ENCODE results near the gene AHDC1.

Gene AHDC1

DNA sequence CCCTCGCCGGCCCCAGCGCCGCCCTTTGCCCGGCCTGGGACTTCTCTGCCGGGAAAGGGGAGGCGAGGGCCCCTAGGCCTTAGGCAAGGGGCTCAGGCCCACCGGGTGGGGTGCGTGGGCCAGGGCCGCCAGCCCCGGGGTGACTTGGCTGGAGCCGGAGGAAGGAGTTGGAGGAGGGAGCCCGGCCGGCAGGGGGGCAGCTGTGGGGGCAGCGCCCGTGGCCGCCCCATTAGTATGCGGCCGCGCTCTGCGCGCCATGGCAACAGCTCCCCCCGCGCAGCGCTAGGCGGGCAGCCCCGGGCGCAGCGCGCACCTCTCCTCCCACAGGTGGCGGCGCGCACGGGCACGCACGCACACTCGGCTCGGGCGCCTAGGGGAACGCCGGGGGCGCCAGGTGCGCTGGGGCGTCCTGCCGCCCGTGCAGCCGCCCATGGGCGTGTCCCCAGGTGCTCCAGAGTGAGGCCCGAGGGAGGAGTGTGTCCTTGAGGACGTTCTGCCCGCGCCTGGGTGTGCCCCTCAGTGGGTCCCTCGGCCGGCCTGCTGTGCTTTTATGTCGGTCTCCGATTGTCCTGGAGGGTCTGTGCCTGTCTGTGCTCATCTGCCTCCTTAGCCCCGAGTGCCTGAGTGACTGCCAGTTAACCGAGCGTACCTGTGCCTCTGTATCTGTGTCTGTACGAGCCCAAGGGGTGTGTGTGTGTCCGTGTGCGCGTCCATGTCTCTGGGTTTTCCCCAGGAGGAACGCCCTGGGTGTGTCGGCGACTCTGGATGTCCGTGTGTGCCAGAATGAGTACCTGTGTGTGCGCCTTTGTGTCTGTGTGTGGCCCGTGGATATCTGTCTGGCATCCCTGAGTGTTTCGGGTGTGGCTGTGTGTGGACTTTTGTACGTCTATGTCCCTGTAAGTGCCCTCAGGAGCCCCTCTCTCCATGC, 75.8 kb downstream of the AHDC1 start:
- DNase-seq = peak in 4 of 5 experiments; percentile 22 to 58 (median 28)

DNA sequence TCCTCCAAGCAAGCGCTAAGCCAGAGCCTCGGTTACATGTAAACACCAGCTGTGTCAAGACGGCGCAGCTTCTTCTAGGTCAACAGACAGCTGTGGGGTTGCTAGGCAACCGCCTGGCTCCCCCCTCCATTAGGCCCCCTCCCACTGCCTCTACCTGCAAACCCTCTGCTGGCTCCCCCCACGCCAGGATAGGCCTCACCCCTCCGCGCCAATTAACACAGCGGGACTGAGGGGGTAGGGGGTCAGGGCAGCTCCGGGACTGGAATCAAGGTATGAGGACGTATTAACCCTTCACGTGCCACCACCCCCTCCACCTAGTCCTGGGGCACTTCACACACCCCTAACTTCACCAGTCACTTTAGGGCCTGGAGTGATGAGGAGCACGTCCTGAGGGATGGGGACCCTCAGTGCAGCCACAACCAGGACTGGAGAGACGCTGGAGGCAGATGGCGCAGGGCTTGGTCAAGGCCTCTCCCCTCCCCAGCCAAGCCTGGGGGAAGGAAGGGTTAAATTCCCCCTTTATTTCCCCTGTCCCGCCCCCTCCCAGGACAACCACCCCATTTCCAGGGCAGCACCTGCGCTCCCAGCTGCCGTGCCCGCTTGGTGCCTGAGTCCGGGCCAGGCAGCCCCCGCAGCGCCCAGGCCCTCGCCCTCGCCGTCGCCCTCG, 76.6 kb downstream of the AHDC1 start:
- DNase-seq = peak in 2 of 5 experiments; percentile 19 to 57

DNA sequence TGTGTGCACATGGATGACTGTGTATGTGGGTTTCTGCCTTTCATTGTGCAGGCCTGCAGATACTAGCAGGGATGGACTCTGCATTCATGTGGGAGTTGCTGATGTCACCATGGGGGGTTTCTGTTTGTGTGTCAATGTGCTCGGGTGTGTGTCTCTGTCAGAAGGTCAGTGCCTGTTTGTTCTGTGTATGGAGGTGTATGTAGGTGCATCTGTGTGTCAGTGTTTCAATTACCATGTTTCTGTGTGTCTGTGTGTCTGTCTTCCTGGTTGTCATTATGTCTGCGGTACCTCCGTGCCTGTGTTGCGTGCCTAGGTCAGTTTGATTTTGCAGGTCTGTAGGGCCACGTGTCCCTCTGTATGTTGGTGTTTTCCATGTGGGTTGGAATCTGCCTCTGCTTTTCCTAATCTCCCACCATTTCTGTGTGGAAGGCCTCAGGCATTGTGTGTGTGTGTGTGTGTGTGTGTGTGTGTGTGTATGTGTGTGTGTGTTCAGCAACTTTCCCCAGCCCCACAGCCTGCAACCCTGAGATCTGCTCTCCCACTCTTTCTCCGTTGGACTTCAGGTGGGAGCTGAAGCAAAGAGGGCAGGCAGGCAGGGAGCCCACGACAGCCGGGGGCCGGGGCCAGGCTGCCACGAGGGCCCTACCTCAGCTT, 77.2 kb downstream of the AHDC1 start:
- DNase-seq = peak in 1 of 5 experiments; percentile 22

DNA sequence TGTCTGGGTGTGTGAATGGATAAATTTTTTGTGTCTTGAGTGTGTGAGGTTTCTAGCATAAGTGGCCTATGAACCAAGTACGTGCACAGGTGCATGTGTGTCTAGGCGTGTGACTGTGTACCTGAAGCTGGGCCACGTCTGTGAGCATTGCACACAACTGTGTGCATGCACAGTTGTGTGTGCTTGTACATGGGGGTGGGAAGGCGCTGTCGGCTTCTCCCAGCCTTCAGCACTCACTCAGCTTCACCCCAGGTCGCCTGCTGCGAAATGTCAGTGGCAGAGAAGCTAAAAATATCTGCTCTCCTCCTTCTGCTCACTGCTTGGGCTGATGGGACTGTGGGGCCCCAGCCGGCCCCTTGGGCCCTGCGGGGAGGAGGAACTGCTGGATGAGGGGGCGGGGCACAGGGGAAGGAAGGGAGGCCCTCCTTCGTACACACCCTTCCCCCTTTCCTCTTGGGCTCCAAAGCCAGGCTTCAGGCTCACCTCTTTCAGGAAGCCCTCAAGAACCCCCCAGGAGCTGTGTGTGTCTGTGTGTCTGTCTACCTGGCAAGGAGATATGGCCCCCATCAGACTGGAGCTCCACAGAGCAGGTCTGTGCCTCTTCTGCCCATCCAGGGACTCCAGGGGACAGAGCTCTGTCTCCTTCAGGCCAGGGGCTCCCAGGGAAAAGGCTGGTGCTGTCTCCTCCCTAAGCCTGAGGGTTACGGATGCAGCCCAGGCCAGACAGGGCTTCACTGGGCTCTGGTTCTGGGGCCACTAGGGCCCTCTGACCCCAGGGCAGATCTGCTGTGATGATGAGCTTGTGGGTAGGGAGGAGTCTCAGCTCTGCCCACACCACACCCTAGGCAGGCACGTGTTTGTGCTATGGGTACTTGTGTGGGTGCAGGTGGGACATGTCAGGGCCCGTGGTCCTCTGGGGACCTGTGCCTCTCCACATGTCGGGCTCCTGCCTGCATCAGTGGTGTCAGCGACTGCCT, 78.4 kb downstream of the AHDC1 start:
- DNase-seq = peak in 3 of 5 experiments; percentile 30 to 81 (median 41)

DNA sequence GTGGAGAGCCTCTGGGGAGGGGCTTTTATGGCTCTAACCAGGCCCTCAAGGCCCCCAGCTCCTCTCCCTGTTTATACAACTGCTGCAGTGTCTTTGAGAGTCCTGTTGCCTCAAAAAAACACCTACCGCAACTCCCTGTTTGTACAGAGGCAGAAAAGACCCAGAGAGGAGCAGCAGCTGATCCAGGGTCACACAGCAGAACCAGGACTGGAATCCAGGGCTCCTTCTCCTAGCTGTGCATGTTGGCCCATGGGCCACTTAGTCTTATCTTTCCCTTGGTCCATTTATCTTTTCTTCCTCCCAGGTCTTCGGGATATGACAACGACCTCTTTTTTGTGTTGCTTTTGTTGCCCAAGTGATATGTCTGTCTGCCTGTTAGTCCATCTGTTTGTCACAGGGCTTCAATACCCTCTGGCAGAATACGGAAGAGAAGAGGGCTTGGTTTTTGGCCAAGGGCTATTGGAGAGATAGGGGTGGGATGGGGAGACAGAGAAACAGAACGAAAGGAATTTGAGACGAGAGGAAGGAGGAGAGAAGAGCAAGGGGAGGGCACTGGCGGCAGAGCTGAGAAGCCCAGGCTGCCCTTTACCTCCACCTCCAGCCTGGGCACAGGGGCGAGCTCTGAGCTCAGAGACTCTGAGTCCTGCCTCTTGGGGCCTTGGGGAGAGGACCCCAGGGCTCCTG, 80.5 kb downstream of the AHDC1 start:
- DNase-seq = peak in 1 of 5 experiments; percentile 25

DNA sequence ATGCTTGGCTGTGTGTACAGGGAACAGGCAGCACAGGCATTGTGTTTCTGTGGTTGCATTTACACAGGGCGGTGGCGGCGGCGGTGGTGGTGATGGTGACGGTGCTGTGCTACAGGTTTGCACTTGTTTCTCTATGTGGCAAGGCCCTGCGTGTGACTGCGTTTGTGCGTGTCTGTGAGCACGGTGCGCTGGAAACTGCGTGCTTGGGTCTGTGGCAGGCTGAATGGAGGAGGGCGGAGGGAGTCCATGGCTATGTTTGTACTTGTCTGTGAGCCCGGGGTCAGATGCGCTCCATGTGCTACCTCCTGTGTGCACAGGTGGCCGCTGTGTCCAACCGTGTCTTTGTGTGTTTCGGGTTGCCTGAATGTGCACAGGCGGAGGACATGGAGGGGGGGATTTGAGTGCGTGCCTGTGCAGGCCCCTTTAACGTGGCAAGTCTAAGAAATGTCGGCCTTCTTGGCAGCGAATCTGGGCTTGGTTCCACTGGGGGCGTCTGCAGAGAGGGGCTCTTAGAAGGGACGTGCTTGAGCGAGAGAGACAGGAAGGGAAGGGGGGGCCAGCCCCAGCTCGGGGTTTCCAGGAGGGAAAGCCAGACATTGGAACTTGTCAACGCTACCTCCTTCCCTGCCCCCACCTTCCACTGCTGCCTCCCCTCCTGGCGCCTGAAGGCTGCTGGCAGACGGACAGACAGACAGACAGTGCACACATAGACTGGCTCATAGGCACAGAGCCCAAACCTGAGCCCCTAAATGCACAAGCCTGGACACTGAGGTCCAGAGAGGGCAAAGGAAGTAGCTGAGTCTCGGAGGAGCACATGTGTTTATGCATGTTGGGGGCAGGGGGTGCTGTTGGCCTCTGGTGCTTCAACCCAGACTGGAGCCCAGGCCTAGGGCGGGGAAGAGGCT, 81.3 kb downstream of the AHDC1 start:
- DNase-seq = peak in 4 of 5 experiments; percentile 47 to 93 (median 65)

DNA sequence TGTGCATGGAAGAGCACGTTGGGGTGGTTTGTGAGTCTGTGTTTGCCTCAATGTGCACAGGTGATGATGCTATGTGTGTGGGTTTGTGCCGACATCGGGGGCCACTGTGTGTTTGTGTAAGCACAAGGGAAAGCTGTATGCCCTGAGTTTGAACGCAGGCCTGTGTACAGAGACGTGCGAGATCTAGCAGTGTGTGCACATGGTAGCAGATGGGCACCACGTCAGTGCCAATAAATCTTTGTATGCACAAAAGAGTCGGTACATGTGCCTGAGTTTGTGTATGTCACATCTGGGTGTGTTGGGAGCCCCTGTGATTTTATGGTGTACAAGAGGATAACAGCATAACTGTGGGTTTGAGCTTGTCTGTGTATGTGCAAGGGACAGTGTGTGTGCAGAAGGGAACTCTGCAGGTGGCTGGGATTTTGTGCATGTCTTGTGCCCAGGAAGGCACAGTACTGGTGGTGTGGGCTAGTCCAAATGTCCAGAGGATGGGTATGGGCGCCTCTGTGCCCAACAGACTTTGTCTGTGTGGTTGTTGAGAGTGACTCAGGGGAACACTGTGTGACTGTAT, 82.0 kb downstream of the AHDC1 start:
- peak in 1 of 5 experiments; percentile 74 for DNase-seq

DNA sequence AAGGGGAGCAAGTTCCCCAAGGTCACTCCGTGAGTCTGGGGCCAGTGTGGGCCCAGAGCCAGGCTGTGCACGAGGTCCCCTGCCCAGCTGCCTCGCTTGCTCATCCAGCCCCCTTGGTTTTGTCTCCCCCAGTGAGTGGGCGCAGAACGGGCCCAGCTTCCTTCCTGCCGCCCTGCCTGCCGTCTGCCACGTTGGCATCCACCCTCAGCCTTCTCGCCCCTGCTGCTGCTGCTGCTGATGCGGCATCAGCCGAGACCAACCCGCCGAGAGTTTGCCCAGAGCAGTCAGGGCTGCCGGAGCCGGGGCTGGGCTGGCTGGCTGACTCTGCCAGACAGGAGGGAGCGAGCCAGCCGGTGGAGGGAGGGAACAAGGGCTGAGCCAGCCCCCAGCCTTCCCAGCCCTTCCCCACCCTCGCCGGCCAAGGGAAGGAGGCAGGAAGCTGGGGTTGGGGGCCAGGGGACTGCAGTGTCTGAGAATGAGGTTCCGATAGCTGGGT, 82.6 kb downstream of the AHDC1 start:
- peak in 4 of 5 experiments; percentile 27 to 78 (median 49) for DNase-seq

DNA sequence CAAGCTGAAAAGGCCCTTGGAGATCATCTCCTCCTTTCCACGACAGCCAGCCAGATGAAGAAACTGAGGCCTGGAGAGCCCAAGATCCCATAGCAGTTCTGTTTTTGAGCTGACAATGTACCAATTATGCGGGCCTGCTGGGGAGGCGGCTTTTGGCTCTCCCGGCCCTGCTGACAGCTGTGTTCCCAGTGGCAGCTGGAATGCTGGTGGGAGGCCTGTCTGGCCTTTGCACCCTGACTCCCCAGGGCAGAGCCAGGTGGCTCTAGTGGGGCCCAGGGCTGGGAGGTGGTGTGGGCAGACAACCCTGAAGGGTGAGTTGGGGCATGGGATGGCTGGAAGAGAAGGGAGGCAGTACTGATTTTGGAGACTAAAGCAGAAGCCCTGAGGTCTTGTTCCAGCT, 83.3 kb downstream of the AHDC1 start:
- DNase-seq = no peak

DNA sequence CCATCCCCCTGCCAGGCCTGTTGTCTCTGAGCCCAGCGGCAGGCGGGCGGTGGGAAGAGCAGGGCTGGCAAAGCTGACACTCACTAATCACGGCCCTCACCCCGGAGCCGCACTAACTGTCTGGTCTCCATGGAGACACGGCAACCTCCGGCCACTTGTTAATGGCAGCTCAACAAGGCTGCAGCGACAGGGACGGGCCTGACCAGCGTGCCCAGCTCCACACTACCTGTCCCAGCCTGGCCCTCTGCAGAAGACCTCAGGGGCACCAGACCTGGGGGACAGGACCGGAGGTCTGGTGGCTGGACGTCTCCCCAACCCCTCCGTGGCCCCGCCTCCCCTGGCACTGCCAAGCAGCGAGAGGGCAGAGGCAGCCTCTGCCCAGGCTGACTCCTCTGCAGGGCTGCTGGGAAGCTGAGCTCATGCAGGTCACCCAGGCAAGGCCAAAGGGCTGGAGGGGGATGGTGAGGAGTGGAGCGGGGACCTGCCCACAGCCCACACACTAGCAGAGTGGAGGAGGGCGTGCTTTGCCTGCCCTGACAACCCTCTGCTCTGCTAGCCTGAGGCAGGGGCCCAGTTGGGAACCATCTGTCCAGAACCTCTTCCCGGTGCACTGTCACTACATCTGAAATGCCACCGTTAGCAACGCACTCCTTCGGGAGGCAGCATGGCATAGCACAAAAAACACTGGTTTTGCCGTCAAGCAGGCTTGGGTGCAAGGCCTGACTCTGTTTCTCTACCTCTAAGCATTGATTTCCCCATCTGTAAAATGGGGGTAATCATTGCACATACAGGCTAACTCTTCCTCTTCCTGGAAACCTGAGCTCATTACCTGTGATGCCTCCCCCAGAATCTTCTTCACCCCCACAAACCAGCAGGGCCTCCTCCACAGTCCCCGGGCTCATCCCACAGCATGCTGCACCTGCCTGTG, 84.3 kb downstream of the AHDC1 start:
- no peak for DNase-seq

DNA sequence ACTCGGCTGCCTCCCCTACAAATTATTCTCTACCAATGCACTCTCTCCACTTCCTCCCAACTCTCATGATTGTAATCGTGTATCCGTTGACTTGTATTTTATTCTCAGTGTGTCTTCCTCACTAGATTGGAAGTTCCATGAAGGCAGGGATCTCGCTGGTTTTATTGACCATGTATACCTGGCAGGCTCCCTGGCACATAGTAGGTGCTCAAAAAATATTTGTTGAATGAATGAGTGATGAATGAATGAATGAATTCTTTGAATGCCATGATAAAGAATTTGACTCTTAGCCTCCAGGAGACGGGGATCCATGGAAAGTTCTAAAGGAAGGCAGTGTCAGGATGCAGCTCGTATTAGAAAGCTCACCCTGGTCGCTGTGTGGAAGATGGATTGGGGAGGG, 85.1 kb downstream of the AHDC1 start:
- DNase-seq = no peak

DNA sequence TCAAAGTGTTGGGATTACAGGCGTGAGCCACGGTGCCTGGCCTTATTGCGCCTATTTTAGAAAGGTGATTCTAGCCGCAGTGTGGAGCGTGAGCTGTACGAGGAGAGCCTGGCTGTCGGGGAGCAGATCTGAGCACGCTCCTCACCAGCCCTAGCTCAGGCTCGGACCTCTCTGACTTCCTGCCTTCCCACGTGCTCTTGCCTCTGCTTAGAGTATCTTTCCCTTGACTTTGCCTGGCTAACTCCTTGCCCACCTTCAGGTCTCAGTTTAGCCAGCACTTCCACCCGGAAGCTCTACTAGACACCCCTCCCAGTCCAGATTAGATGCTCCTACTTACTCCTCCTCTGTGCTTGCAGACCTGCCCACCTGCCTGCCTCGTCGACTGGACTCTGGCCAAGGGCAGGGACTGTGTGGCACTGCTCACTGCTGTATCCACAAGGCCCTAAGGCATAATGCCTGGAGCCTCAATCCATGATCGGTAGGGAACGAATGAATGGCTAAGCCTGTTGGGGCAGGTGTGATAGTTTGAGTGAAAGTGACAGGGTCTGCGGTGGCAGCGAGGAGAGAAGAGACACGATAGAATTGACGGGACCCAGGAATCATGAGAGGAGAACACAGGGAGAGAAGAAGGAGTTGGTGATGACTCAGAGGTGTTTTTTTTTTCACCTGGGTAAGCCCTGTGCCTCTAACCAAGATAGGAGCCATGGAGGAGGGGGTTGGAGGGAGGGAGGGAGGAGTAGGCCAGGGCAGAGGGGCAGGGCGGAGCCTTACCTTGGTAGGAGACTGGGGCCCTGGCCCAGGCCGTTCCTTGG, 85.8 kb downstream of the AHDC1 start:
- DNase-seq = no peak

DNA sequence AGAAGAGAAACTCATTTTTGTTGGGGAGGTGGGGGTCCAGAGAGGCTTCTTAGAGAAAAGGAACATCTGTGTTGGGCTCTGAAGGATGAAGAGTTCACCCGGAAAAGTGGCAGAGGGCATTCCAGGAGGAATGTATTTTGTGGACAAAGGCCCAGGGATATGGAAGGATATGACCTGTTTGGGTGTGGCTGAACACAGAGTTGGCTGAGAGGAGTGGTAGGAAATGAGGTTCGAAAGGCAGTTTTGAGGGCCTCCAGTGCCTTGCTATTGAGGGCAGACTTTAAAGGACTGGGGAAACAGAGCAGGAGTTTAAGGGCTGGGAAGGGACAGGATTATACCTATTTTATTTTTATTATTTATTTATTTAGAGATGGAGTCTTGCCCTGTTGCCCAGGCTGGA, 86.6 kb downstream of the AHDC1 start:
- DNase-seq = no peak

DNA sequence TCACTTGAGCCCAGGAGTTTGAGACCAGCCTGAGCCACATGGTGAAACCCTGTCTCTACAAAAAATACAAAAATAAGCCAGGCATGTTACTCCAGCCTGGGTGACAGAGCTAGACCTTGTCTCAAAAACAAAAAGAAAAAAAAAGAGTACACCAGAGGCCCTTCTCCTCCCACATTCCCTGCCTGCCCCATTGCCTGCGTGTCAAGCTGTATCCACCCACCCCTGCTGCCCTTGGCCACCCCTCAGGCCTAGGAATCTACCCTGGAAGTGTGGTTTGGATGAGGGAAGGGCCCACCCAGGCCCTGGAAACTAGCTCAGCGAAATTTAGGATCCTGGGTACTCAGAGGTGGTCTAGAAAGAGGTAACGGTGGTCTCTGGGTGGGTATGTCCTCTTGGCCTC, 88.3 kb downstream of the AHDC1 start:
- no peak for DNase-seq

DNA sequence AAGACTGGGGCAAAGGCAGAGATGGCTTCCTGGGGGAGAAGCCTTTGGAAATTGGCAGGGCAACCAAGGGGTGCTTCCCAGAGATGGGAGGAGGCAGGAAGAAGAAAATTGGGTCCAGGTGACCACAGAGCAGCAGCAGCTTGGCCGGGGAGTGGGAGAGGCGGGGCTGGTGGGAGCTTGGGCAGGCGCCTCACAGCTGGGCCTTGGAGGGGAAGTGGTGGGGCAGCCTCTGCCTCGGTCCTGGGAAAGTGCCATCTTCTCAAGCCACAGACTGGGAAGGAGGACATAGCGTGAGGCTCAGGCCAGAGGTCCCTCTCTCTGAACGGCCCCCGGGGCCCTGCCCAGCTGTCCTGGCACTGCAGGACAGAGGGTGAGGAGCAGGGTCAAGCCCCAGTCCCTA, 90.0 kb downstream of the AHDC1 start:
- no peak for DNase-seq

DNA sequence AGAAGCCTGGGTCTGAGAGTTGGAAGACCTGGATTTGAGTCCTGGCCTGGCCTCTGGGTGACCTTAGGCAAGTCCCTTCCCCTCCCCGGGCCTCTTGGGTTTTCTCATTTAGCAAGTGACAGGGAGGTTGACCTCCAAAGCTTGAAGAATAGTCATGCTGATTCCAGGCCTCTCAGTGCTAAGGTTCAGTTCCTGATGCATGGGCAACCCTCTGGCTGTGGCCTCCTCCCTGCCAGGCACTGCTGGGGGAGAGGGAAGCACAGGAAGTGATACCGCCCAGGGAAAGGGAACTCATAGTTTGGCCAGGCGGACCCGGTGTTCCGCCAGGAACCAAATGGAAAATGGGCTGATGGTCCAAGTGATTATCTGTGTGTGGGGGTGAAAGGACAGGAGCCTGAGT, 90.4 kb downstream of the AHDC1 start:
- no peak for DNase-seq

Measured in T-helper 2 cell (primary cell).